Measurements from ENCODE around the gene UGT3A1.
A peak's percentile ranks its signal among the peaks of the same experiment; 100 is the strongest.
"Not testable (repeated sequence)": the region's sequence is repeated elsewhere in the genome, so short reads cannot be mapped to it uniquely, and the experiment has no call there.

Gene UGT3A1

DNA sequence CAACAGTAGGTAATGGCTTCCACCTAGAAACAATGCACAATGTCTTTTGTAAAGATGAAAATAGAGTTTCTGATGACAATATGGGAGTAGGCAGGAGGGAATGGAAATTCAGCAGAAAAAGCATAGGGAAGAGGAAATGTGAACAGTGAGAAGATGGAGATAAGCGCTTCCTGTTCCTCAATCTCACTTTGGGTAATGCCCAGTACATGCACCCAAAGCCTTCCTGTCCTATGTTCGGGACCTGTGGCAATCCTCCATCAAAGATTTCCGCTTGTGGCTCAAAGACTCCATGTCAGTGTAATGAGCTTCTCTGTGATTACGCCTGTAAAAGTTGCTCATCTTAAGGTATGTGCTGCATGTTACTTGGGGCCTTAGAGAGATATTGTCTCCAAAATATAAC, 2.7 kb downstream of the UGT3A1 start:
- no peak for DNase-seq (ENCODE audit: low read depth)

- no peak for DNase-seq (ENCODE audit: low read depth)
These were observed 3.4 kb downstream of the UGT3A1 start for GRCh38 chr5:35987776-35988175.

GRCh38 chr5:35979715-35980114, 11.5 kb downstream of the UGT3A1 start:
- DNase-seq (ENCODE audit: low read depth): no peak

DNA sequence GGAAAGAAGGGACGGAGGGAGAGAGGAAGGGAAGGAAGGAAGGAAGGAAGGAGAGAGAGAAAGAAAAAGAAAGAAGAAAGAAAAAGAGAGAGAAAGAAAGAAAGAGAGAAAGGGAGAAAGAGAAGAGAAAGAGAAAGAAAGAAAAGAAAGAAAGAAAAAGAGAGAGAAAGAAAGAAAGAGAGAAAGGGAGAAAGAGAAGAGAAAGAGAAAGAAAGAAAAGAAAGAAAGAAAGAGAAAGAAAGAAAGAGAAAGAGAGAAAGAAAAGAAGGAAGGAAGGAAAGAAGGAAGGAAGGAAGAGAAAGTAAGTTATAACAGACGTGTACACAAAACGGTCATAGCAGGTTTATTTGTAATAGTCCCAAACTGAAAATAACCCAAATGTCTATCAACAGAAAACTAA, 14.3 kb downstream of the UGT3A1 start:
- DNase-seq (ENCODE audit: low read depth): not testable (repeated sequence)

DNA sequence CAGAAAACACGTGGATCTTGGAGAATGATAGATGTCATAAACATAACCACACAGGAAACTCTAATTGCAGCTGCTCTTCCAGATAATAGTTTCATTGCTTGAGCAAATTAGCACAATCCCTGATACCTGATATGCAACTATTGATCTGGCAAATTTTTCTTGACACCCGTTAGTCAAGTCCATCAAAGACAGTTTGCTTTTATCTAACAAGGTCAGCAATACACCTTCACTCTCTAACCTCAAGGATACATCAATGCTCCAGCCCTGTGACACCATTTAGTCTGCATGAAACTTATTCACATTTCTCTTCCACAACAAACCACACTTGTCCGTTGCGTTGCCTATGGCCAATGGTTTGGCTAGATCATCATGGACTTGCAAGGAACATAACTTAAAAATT, 16.6 kb downstream of the UGT3A1 start:
- DNase-seq (ENCODE audit: low read depth): no peak

GRCh38 chr5:35971878-35972210, 19.3 kb downstream of the UGT3A1 start:
- no peak for DNase-seq (ENCODE audit: low read depth)

- no peak for DNase-seq (ENCODE audit: low read depth)
These were observed 19.9 kb downstream of the UGT3A1 start for GRCh38 chr5:35971186-35971877.

DNA sequence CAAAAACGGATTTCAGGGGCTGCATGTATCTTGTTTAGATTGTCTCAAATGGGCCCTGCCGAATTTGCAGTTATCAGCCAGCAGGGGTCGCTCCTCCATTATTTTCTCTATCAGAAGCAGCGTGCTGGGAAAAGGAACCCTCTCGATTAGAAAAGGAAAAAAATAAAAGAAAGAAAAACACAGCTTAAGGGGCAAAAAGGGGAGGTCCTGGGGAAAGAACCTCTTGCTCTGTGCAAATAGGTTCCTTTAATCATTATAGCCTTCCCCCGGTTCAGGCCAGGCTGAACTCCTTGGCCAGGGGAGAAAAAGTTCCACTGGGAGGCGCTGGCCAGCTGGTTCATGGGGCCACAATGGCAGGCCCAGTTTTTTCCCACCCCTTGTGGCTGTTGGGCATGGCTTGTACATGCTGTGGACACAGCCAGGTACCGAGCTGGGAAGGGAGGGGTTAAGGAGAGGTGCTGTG, 27.8 kb downstream of the UGT3A1 start:
- DNase-seq (ENCODE audit: low read depth): no peak

DNA sequence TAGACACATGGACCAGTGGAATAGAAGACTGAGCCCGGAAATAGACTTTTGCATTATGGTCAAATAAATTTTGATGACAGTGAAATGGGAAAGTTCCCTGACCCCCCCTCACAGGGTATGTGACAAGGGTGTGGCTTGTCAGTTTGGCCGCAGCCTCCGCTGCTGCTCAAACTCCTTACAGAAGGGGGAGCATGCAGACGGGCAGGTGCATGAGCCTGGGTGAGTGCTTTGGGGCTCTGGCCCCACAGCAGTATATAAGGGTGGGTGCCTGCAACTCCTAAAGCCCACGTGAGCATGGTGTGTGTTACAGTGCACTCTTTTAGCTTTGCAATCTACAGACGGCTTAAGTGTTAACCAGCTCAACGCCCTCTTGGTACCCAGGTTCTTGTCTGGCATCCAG, 30.9 kb downstream of the UGT3A1 start:
- DNase-seq (ENCODE audit: low read depth): no peak

DNA sequence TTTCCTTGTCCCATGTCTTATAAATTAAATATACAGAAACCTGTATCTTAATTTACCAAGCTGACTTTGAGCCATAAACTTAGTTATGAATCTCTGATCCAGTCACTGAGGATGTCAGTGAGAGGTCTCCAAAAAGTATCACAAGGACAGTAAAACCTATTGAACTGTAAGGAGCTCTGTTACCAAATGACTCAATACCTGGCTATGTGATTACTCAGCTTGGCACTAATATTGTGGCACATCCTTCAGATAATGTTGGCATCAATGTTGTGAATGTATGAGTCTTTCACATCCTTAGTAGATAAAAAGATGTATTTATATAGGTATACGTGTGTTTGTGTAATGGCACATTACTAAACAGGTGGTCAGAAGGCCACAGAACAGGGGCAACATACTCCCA, 34.8 kb downstream of the UGT3A1 start:
- DNase-seq (ENCODE audit: low read depth): no peak

DNA sequence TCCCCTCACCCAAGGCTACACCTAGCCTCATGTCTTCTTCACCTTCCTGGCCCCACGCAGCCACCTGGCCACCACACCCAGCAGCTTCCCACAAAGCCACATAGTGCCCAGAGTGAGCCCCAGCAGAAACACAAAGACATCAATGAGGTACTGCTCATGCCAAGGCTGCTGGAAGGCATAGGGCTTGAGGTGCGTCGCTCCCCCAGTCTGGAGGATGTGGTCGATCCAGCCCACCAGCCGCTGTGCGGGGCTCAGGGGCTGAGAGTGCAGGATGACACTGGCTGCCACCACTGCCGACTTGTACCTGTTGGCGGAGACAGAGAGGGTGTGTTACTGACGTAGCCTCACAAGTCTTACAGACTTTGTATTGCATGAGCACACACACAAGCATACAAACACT, 37.0 kb downstream of the UGT3A1 start:
- no peak for DNase-seq (ENCODE audit: low read depth)

GRCh38 chr5:35947085-35947484, 44.1 kb downstream of the UGT3A1 start:
- no peak for DNase-seq (ENCODE audit: low read depth)

GRCh38 chr5:35939639-35940038, 51.6 kb downstream of the UGT3A1 start:
- no peak for DNase-seq (ENCODE audit: low read depth)

GRCh38 chr5:35938568-35939227, 52.5 kb downstream of the UGT3A1 start, which contains the start of gene CAPSL:
Gene CAPSL (minus strand): TSS chr5:35938622. CDS start chr5:35921120, 17,502 bp downstream.
- no peak for DNase-seq (ENCODE audit: low read depth)

GRCh38 chr5:35926389-35927051, 64.7 kb downstream of the UGT3A1 start:
- DNase-seq (ENCODE audit: low read depth): peak; percentile 40

- DNase-seq (ENCODE audit: low read depth): peak; percentile 67
These were observed 66.1 kb downstream of the UGT3A1 start for GRCh38 chr5:35924950-35925722.

GRCh38 chr5:35924122-35924949, 66.9 kb downstream of the UGT3A1 start:
- no peak for DNase-seq (ENCODE audit: low read depth)

- DNase-seq (ENCODE audit: low read depth): no peak
These were observed 68.7 kb downstream of the UGT3A1 start for GRCh38 chr5:35922468-35922867.

DNA sequence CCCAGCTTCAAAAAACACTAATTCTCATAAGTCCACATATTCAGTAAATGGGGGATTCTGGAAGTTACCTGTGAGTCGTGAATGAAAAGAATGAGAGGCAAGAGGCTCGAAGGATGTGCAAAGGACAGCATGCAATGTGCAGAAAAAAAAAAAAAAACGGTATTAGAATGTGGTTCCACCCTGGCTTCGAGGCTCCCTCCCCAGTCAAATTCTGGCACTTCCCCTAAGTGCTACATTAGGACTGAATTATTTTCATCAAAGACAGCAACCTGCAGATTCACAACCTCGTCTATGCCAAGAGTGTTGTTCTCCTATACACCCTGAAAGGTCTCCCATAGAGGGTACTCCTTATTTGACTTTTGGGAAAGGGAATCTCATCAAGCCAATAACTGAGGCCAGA, 69.3 kb downstream of the UGT3A1 start:
- DNase-seq (ENCODE audit: low read depth): no peak

- DNase-seq (ENCODE audit: low read depth): no peak
These were observed 70.3 kb downstream of the UGT3A1 start for GRCh38 chr5:35920890-35921289.

GRCh38 chr5:35919191-35919590, 72.0 kb downstream of the UGT3A1 start:
- no peak for DNase-seq (ENCODE audit: low read depth)

DNA sequence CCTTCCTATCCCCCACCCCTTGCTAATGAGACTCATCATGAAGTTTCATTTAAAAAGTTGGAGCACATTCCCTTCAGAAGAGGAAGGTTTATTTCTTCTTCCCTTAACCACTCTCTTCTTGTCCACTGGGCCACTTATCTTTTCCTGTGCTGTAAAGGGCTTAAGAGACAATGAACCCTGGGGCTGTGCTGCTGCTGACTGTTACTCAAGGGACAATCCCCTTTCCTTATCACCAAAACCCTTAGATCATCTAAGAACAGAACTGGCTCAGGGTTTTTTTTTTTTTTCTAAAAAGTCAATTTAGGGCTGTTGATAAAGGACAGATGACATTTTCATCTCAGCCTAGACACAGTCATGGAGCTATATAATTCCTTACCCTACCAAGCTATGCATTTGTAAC, 82.4 kb downstream of the UGT3A1 start:
- no peak for DNase-seq (ENCODE audit: low read depth)
